ENCODE results near the gene WHAMM.

WHAMM gene

GRCh38 chr15:82846621-82847020, 37.2 kb downstream of the WHAMM start:
- H3K9ac ChIP-seq (ENCODE audit: low read length) = no peak overlapping the region
- no peak overlapping the region for H2AFZ ChIP-seq (ENCODE audit: low read depth, low read length, severe bottlenecking)
- H3F3A ChIP-seq (ENCODE audit: insufficient read depth) = peaks cover 13% of the 10 kb centered on the region
- no peaks in the 10 kb centered on the region for H3K36me3 ChIP-seq (ENCODE audit: low read length)
- H3K79me2 ChIP-seq (ENCODE audit: insufficient read depth, low read length) = no peaks in the 10 kb centered on the region
- no peak for TF ChIP-seq EZH2phosphoT487 (conservative IDR thresholded peaks at IDR 0.05; ENCODE audit: low read length)
- TF ChIP-seq CTCF (IDR thresholded peaks at IDR 0.05; ENCODE audit: insufficient read depth, low read length, poor library complexity, severe bottlenecking) = no peak
- H3K9me2 ChIP-seq (replicated peaks; ENCODE audit: insufficient read depth, low read length) = no peaks in the 10 kb centered on the region
- H3K4me3 ChIP-seq (ENCODE audit: insufficient read depth, low read length, poor library complexity, severe bottlenecking) = no peak overlapping the region
- no peak overlapping the region for H3K4me2 ChIP-seq (ENCODE audit: low read depth, low read length, poor library complexity, severe bottlenecking)
- H3K9me3 ChIP-seq (ENCODE audit: insufficient read depth, low read length) = no peaks in the 10 kb centered on the region
- H3K27ac ChIP-seq (ENCODE audit: low read depth, low read length) = no peak overlapping the region
- H3K27me3 ChIP-seq (ENCODE audit: low read length) = no peaks in the 10 kb centered on the region
- no peaks in the 10 kb centered on the region for H4K20me1 ChIP-seq (ENCODE audit: low read depth, low read length)

GRCh38 chr15:82847703-82848102, 38.3 kb downstream of the WHAMM start:
- TF ChIP-seq EZH2phosphoT487 (conservative IDR thresholded peaks at IDR 0.05; ENCODE audit: low read length) = no peak
- TF ChIP-seq CTCF (IDR thresholded peaks at IDR 0.05; ENCODE audit: insufficient read depth, low read length, poor library complexity, severe bottlenecking) = no peak
- Histone ChIP-seq H3K27me3 (ENCODE audit: low read length) (no peaks in the 10 kb centered on the region), H2AFZ (ENCODE audit: low read depth, low read length, severe bottlenecking) (no peak overlapping the region), H3K79me2 (ENCODE audit: insufficient read depth, low read length) (no peaks in the 10 kb centered on the region), H3K9ac (ENCODE audit: low read length) (no peak overlapping the region), H4K20me1 (ENCODE audit: low read depth, low read length) (no peaks in the 10 kb centered on the region), H3K4me2 (ENCODE audit: low read depth, low read length, poor library complexity, severe bottlenecking) (no peak overlapping the region), H3K4me3 (ENCODE audit: insufficient read depth, low read length, poor library complexity, severe bottlenecking) (no peak overlapping the region), H3K36me3 (ENCODE audit: low read length) (no peaks in the 10 kb centered on the region), H3K27ac (ENCODE audit: low read depth, low read length) (no peak overlapping the region), H3K9me3 (ENCODE audit: insufficient read depth, low read length) (no peaks in the 10 kb centered on the region), H3K9me2 (replicated peaks; ENCODE audit: insufficient read depth, low read length) (no peaks in the 10 kb centered on the region), H3F3A (ENCODE audit: insufficient read depth) (peaks cover 13% of the 10 kb centered on the region)

GRCh38 chr15:82848241-82848993, 39.0 kb downstream of the WHAMM start:
- H3K27me3 ChIP-seq (ENCODE audit: low read length) = no peaks in the 10 kb centered on the region
- no peaks in the 10 kb centered on the region for H3K9me2 ChIP-seq (replicated peaks; ENCODE audit: insufficient read depth, low read length)
- H3K36me3 ChIP-seq (ENCODE audit: low read length) = no peaks in the 10 kb centered on the region
- no peak overlapping the region for H3K27ac ChIP-seq (ENCODE audit: low read depth, low read length)
- TF ChIP-seq EZH2phosphoT487 (conservative IDR thresholded peaks at IDR 0.05; ENCODE audit: low read length) (no peak), CTCF (IDR thresholded peaks at IDR 0.05; ENCODE audit: insufficient read depth, low read length, poor library complexity, severe bottlenecking) (no peak)
- no peak overlapping the region for H3K4me2 ChIP-seq (ENCODE audit: low read depth, low read length, poor library complexity, severe bottlenecking)
- H4K20me1 ChIP-seq (ENCODE audit: low read depth, low read length) = no peaks in the 10 kb centered on the region
- H2AFZ ChIP-seq (ENCODE audit: low read depth, low read length, severe bottlenecking) = no peak overlapping the region
- peaks cover 13% of the 10 kb centered on the region for H3F3A ChIP-seq (ENCODE audit: insufficient read depth)
- H3K79me2 ChIP-seq (ENCODE audit: insufficient read depth, low read length) = no peaks in the 10 kb centered on the region
- no peak overlapping the region for H3K4me3 ChIP-seq (ENCODE audit: insufficient read depth, low read length, poor library complexity, severe bottlenecking)
- no peak overlapping the region for H3K9ac ChIP-seq (ENCODE audit: low read length)
- H3K9me3 ChIP-seq (ENCODE audit: insufficient read depth, low read length) = no peaks in the 10 kb centered on the region
